NCI-H748 (cell line): Measurements from ENCODE around the gene EP300.

Experiments used
- DNase-seq: peaks from one replicate; lab custom pipeline; 2025; ENCODE audit not compliant: unreplicated experiment; lab: John Stamatoyannopoulos, UW

The EP300 gene

GRCh38 chr22:41204066-41204465 lies 111.7 kb downstream of the EP300 start:
- no peak for DNase-seq

- DNase-seq = peak; percentile 99
Measured at GRCh38 chr22:41204992-41205900, 112.9 kb downstream of the EP300 start, which contains the start of gene L3MBTL2. TSS of gene L3MBTL2 (plus strand) at chr22:41205312. CDS start at chr22:41205363, 51 bp downstream.

GRCh38 chr22:41206719-41207118 lies 114.3 kb downstream of the EP300 start:
- DNase-seq = no peak

DNA sequence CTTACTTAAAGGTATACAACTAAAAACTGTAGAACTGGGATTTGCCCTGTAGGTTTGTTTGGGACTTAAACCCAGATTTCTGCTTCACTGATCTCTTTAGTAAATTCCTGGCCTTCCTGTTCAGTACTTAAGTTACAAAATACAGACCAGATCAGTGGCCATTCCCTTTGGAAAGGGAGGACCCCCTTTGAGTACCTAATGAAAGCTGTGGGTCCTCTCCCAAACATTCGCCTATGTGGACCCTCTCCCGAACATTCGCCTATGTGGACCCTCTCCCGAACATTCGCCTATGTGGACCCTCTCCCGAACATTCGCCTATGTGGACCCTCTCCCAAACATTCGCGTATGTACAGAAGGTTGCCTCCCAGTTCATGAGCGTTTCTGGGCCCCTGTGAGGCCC lies 123.0 kb downstream of the EP300 start:
- DNase-seq = no peak

DNA sequence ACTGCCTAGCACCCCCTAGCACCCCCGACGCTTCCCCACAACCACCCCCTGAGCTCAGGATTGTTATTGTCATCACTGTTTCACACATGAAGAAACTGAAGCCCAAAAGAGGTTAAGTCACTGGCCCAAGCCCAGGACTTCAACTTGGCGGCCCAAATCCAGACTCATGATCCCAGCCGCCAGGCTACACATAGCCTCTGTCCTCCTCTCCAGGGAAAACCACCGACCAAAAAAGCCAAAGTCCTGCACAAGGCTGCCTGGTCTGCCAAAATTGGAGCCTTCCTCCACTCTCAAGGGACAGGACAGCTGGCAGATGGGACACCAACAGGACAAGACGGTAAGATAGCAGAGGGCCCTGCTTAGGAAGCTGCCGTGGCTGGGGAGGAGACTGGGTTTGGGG lies 123.5 kb downstream of the EP300 start:
- no peak for DNase-seq

- DNase-seq = no peak
Measured at GRCh38 chr22:41216984-41217383, 124.6 kb downstream of the EP300 start.

- DNase-seq = no peak
Measured at GRCh38 chr22:41217553-41218157, 125.3 kb downstream of the EP300 start.

- DNase-seq = no peak
Measured at GRCh38 chr22:41222846-41223507, 130.6 kb downstream of the EP300 start.

- no peak for DNase-seq
Measured at GRCh38 chr22:41223535-41223934, 131.1 kb downstream of the EP300 start.

DNA sequence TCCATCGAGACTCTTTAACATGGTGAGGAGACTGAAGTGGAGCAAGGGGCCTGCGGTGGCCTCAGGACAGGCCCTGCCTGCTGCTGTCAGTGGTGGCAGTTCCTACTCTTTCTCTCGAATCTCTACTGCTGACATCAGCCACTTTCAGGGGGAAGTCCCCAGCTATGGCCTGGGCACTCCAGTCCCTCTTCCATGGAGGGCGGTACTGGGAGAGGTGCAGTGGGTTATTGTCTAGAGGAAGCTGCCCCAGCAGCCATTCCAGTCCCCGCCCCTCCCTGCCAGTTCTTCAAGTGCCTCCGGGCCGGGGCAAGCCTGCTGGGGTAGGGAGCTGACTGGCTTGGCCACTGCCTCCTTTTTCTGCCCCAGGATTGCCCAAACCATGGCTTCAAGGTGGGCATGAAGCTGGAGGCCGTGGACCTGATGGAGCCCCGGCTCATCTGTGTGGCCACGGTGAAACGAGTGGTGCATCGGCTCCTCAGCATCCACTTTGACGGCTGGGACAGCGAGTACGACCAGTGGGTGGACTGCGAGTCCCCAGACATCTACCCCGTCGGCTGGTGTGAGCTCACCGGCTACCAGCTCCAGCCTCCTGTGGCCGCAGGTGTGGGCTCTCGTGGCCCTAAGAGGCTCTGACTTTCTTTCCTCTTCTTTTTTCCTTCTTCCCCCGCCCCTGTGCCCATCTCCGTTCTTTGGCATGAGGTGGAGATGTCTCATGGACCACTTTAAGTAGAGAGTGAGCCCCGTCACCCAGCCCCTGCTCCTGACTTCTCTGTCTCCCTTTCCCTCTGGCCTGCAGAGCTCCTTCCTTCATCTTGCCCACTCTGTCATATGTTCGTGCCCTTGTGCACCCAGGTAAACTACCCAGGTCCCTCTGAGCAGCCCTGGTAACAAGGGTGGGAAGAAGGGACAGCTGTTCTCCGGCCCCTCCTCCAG lies 134.6 kb downstream of the EP300 start:
- no peak for DNase-seq

DNA sequence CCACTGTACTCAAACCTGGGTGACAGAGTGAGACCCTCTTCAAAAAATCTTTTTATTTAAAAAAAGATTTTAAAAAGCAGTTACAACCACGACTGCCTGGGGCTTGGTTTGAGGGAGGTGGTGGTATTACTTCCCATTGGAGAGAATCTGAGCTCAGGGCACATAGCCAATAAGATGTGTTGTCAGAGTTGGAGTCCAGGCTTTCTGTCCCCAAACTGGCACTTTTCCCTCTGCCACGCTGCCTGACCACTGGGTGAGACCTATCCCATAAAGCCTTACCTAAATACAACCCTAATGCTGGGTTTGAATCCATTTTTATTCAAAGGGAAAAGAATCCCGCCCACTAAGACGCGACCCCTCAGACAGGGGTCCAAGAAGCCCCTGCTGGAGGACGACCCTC lies 136.8 kb downstream of the EP300 start:
- DNase-seq = no peak
